SU-DHL-6 (cell line): ENCODE measurements around the gene SCN3A.

Source experiments
- H2AFZ ChIP-seq: fragments of 200-600 bp; sonication (generic); 2 replicates; pipeline ENCODE4 v1.6.1; 2014; ENCODE audit warnings: low read depth, mild to moderate bottlenecking, moderate library complexity, mixed read lengths, antibody characterized with exemption, low read length; ENCODE audit not compliant: severe bottlenecking
- H3F3A ChIP-seq: fragments of 200-600 bp; shearing (Covaris generic); 2 replicates; pipeline ENCODE4 v1.6.0; 2016; ENCODE audit warnings: antibody characterized with exemption, mild to moderate bottlenecking; ENCODE audit not compliant: insufficient read depth
- H3K27ac ChIP-seq: fragments of 200-600 bp; sonication (generic); 2 replicates; pipeline ENCODE4 v1.5.1; 2016; ENCODE audit warnings: low read depth, mild to moderate bottlenecking, low read length, moderate library complexity, mixed read lengths
- H3K27me3 ChIP-seq: fragments of 200-600 bp; sonication (generic), shearing (Covaris generic); 2 replicates; pipeline ENCODE4 v1.6.0; 2014; ENCODE audit warnings: mild to moderate bottlenecking, low read length
- H3K36me3 ChIP-seq: fragments of 200-600 bp; sonication (generic); 2 replicates; pipeline ENCODE4 v1.6.1; 2014; ENCODE audit warnings: mild to moderate bottlenecking, low read length, mixed read lengths
- H3K4me2 ChIP-seq: fragments of 300-600, 200-600 bp; shearing (Covaris generic), sonication (generic); 2 replicates; pipeline ENCODE4 v1.6.0; 2014; ENCODE audit warnings: low read length, low read depth, mild to moderate bottlenecking; ENCODE audit not compliant: poor library complexity, severe bottlenecking
- H3K4me3 ChIP-seq: fragments of 200-600 bp; sonication (generic); 2 replicates; pipeline ENCODE4 v1.5.1; 2014; ENCODE audit warnings: antibody characterized with exemption, low read length, mild to moderate bottlenecking, mixed read lengths; ENCODE audit not compliant: insufficient read depth, poor library complexity, severe bottlenecking
- H3K79me2 ChIP-seq: fragments of 200-600 bp; sonication (generic); 2 replicates; pipeline ENCODE4 v1.6.1; 2014; ENCODE audit warnings: mild to moderate bottlenecking, low read length, moderate library complexity; ENCODE audit not compliant: insufficient read depth
- H3K9ac ChIP-seq: fragments of 200-600 bp; sonication (generic); 2 replicates; pipeline ENCODE4 v1.7.0; 2014; ENCODE audit warnings: mild to moderate bottlenecking, low read length
- H3K9me2 ChIP-seq: fragments of 200-600 bp; sonication (generic); replicated peaks from 2 replicates; pipeline ENCODE4 v1.6.1; 2014; ENCODE audit warnings: low read length; ENCODE audit not compliant: insufficient read depth
- H3K9me3 ChIP-seq: fragments of 200-600 bp; sonication (generic); 2 replicates; pipeline ENCODE4 v1.6.1; 2014; ENCODE audit warnings: low read length, mixed read lengths; ENCODE audit not compliant: insufficient read depth
- H4K20me1 ChIP-seq: fragments of 200-600 bp; sonication (generic); 2 replicates; pipeline ENCODE4 v1.6.1; 2014; ENCODE audit warnings: low read depth, mild to moderate bottlenecking, antibody characterized with exemption, low read length, moderate library complexity, mixed read lengths
- CTCF ChIP-seq: fragments of 200-600 bp; sonication (generic); IDR thresholded peaks from one replicate; pipeline ENCODE4 v1.5.1; 2017; ENCODE audit warnings: antibody characterized with exemption, mild to moderate bottlenecking, low read length, moderate library complexity; ENCODE audit not compliant: insufficient read depth, poor library complexity, severe bottlenecking
- EZH2phosphoT487 ChIP-seq: fragments of 200-600 bp; sonication (generic), shearing (Covaris generic); conservative IDR thresholded peaks from 2 replicates; pipeline ENCODE4 v1.6.1; 2018; ENCODE audit warnings: mild to moderate bottlenecking, antibody characterized with exemption, low read length, moderate library complexity, mixed read lengths

SCN3A gene

GRCh38 chr2:165205865-165206264 is 2.0 kb upstream of the SCN3A start:
- H3F3A ChIP-seq, result no peaks in the 10 kb centered on the region
- H3K9ac ChIP-seq, result no peak overlapping the region
- no peaks in the 10 kb centered on the region for H3K27me3 ChIP-seq
- H3K79me2 ChIP-seq, result no peaks in the 10 kb centered on the region
- H3K27ac ChIP-seq, result no peak overlapping the region
- H3K4me2 ChIP-seq, result no peak overlapping the region
- no peak for TF ChIP-seq EZH2phosphoT487
- no peak overlapping the region for H3K4me3 ChIP-seq
- H2AFZ ChIP-seq, result no peak overlapping the region
- H3K36me3 ChIP-seq, result no peaks in the 10 kb centered on the region
- no peaks in the 10 kb centered on the region for H4K20me1 ChIP-seq
- no peaks in the 10 kb centered on the region for H3K9me2 ChIP-seq
- no peaks in the 10 kb centered on the region for H3K9me3 ChIP-seq

GRCh38 chr2:165202239-165202638 is 1.6 kb downstream of the SCN3A start:
- Histone ChIP-seq H3K27ac (no peak overlapping the region), H3K9me2 (no peaks in the 10 kb centered on the region), H3K79me2 (no peaks in the 10 kb centered on the region), H3K4me3 (no peak overlapping the region), H2AFZ (no peak overlapping the region), H4K20me1 (no peaks in the 10 kb centered on the region), H3F3A (no peaks in the 10 kb centered on the region), H3K9me3 (no peaks in the 10 kb centered on the region), H3K27me3 (no peaks in the 10 kb centered on the region), H3K9ac (no peak overlapping the region), H3K4me2 (no peak overlapping the region), H3K36me3 (no peaks in the 10 kb centered on the region)
- no peak for TF ChIP-seq EZH2phosphoT487
- no peak for TF ChIP-seq CTCF

DNA sequence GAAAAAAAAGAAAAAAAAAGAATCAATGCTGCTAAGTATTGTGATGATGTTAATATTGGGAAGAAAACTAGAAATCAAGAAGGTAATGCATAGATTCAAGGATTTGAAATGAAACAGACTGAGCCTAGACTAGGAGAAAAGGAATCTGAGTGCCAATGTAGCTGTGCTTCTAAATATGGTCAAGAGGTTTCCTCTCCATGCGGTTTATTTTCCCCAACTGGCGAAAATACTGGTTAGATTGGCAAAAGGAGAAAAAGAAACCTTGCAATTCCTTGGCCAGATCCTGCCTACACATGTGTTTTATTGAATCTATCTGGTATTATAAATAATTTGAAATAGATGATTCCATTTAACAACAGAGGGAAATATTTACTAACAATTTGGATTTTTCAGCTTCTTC is 5.7 kb downstream of the SCN3A start:
- no peak overlapping the region for H3K9ac ChIP-seq
- H3K9me2 ChIP-seq, result no peaks in the 10 kb centered on the region
- no peaks in the 10 kb centered on the region for H3K27me3 ChIP-seq
- H3K27ac ChIP-seq, result no peak overlapping the region
- H3K79me2 ChIP-seq, result no peaks in the 10 kb centered on the region
- H3K4me3 ChIP-seq, result no peak overlapping the region
- H3K9me3 ChIP-seq, result no peaks in the 10 kb centered on the region
- no peak overlapping the region for H3K4me2 ChIP-seq
- H3F3A ChIP-seq, result no peaks in the 10 kb centered on the region
- H3K36me3 ChIP-seq, result no peaks in the 10 kb centered on the region
- H4K20me1 ChIP-seq, result no peaks in the 10 kb centered on the region
- TF ChIP-seq EZH2phosphoT487, result no peak
- TF ChIP-seq CTCF, result no peak
- H2AFZ ChIP-seq, result no peak overlapping the region

DNA sequence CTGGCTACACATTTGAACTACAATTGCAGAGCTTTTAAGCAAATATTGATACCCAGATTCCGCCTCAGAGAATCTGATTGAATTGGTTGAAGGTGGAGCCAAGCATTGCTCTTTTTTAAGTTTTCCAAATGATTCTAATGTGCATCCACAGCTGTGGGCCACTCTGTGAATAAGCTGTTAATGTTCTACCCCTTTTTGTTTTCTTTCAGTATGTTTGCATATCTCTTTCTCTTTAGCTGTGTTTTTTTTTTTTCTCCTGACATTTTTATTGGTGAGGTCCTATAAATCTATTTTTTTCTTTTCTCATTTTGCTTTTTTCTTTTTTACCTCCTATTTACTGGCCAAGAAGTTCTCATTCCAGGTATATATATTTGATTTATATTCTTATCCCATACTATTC is 6.5 kb downstream of the SCN3A start:
- H3K9me3 ChIP-seq, result no peaks in the 10 kb centered on the region
- H3K27ac ChIP-seq, result no peak overlapping the region
- no peaks in the 10 kb centered on the region for H4K20me1 ChIP-seq
- H3K9me2 ChIP-seq, result no peaks in the 10 kb centered on the region
- no peaks in the 10 kb centered on the region for H3K27me3 ChIP-seq
- no peak overlapping the region for H2AFZ ChIP-seq
- H3K4me2 ChIP-seq, result no peak overlapping the region
- H3K9ac ChIP-seq, result no peak overlapping the region
- no peaks in the 10 kb centered on the region for H3K36me3 ChIP-seq
- H3K4me3 ChIP-seq, result no peak overlapping the region
- H3F3A ChIP-seq, result no peaks in the 10 kb centered on the region
- no peaks in the 10 kb centered on the region for H3K79me2 ChIP-seq
- TF ChIP-seq EZH2phosphoT487, result no peak
- TF ChIP-seq CTCF, result no peak
